Natural killer cell (primary cell): ENCODE measurements around the gene CPEB4. TPM values are rescaled to one million over a fixed set of nuclear protein-coding genes. Genes with fewer than 3 reads are reported as not detected.

Experiments used
- ATAC-seq, 3 donors: fragments of 150-1000 bp in 2 of 3; fragments of 200-7000 bp in 1 of 3; cut with Tn5 transposase; 1 replicate in 1 of 3; 2 replicates in 2 of 3; pipeline ENCODE4 v1.10.0; 2021; ENCODE audit warnings: mild to moderate bottlenecking in 2 of 3, moderate library complexity in 2 of 3
- DNase-seq, 2 donors: peaks; one replicate each; pipeline versions ENCODE4 v3.0.0 to v3.0.0-alpha.2; 2013 to 2021; ENCODE audit warnings: mixed read lengths in 1 of 2
- H3K27ac ChIP-seq: one replicate; pipeline ENCODE4 v1.5.1; 2013; ENCODE audit warnings: mild to moderate bottlenecking, low read length
- H3K27me3 ChIP-seq: one replicate; pipeline ENCODE4 v1.6.1; 2013; ENCODE audit warnings: low read length; ENCODE audit not compliant: control insufficient read depth, insufficient read depth
- H3K36me3 ChIP-seq: one replicate; pipeline ENCODE4 v1.6.1; 2013; ENCODE audit warnings: low read length; ENCODE audit not compliant: control insufficient read depth, insufficient read depth
- H3K4me1 ChIP-seq: one replicate; pipeline ENCODE4 v1.6.1; 2013; ENCODE audit warnings: low read length; ENCODE audit not compliant: control insufficient read depth, insufficient read depth
- H3K4me3 ChIP-seq: one replicate; pipeline ENCODE4 v1.5.1; 2013; ENCODE audit warnings: low read length
- H3K9me3 ChIP-seq: one replicate; pipeline ENCODE4 v1.6.1; 2013; ENCODE audit warnings: low read length; ENCODE audit not compliant: control insufficient read depth, insufficient read depth
- H3K27ac Mint-ChIP-seq, 2 donors: one replicate each; pipeline ENCODE4 v1.8.0; 2022; ENCODE audit warnings: mild to moderate bottlenecking in 2 of 2, mixed read lengths in 2 of 2, moderate library complexity in 1 of 2
- H3K27me3 Mint-ChIP-seq, 2 donors: one replicate each; pipeline ENCODE4 v1.8.0; 2022; ENCODE audit warnings: low read depth in 2 of 2, mixed read lengths in 2 of 2
- H3K36me3 Mint-ChIP-seq: one replicate; pipeline ENCODE4 v1.8.0; 2022; ENCODE audit warnings: mixed read lengths
- H3K4me1 Mint-ChIP-seq, 2 donors: one replicate each; pipeline ENCODE4 v1.8.0; 2022; ENCODE audit warnings: mixed read lengths in 2 of 2
- H3K4me3 Mint-ChIP-seq: one replicate; pipeline ENCODE4 v1.8.0; 2022; ENCODE audit warnings: mild to moderate bottlenecking, moderate library complexity, mixed read lengths
- H3K9me3 Mint-ChIP-seq, 2 donors: one replicate each; pipeline ENCODE4 v1.8.0; 2022; ENCODE audit warnings: mixed read lengths in 2 of 2
- WGBS: methylation state at CpG from one replicate; pipeline ENCODE4 v1.1.7; 2013; ENCODE audit warnings: missing lambda C conversion rate; ENCODE audit not compliant: insufficient coverage; 5-methylcytosine and 5-hydroxymethylcytosine counted together
- intact Hi-C: fragments of 100-400 bp; cut with micrococcal nuclease; formaldehyde crosslinking; loops from one replicate; pipeline ENCODE4 v1.14.2; 2022
- total RNA-seq, 4 donors: library from RNA; stranded (reverse); fragments of 120-200 nt in 1 of 4; gene quantifications; one replicate each; pipeline versions ENCODE4 v1.2.3 to v1.2.4, GENCODE V29; 2013 to 2022
- TF ChIP-seq, protein P1 (sequence below): fragments of 200-600 bp; IDR thresholded peaks from one replicate; pipeline ENCODE4 v1.8.0; 2022; ENCODE audit warnings: antibody characterized with exemption

CPEB4 gene
- 10 to 100 TPM; 44.4 to 60.4 (median 55.1) TPM for total RNA-seq
- 37.6 TPM for total RNA-seq (2013)

- Histone ChIP-seq H3K27ac (peak within 1 kb of the TSS; percentile 83), H3K36me3 (no peaks in the 10 kb centered on the region)
Measured at GRCh38 chr5:173887610-173888472, at the start of gene CPEB4. TSS of gene CPEB4 (plus strand) at chr5:173888349. CDS start at chr5:173889734, 1,385 bp downstream.

GRCh38 chr5:173839117-173839713, 48.9 kb upstream of the CPEB4 start:
- H3K27ac ChIP-seq, result no peak overlapping the region

More at GRCh38 chr5:173887610-173888472, at the start of gene CPEB4:
- H3K27ac Mint-ChIP-seq, result peak within 1 kb of the TSS; percentile 99
- H3K36me3 Mint-ChIP-seq, result no peaks in the 10 kb centered on the region
- TF ChIP-seq, protein P1, sequence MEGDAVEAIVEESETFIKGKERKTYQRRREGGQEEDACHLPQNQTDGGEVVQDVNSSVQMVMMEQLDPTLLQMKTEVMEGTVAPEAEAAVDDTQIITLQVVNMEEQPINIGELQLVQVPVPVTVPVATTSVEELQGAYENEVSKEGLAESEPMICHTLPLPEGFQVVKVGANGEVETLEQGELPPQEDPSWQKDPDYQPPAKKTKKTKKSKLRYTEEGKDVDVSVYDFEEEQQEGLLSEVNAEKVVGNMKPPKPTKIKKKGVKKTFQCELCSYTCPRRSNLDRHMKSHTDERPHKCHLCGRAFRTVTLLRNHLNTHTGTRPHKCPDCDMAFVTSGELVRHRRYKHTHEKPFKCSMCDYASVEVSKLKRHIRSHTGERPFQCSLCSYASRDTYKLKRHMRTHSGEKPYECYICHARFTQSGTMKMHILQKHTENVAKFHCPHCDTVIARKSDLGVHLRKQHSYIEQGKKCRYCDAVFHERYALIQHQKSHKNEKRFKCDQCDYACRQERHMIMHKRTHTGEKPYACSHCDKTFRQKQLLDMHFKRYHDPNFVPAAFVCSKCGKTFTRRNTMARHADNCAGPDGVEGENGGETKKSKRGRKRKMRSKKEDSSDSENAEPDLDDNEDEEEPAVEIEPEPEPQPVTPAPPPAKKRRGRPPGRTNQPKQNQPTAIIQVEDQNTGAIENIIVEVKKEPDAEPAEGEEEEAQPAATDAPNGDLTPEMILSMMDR, result no peak
- no peaks in the 10 kb centered on the region for H3K9me3 Mint-ChIP-seq
- H3K9me3 ChIP-seq, result no peaks in the 10 kb centered on the region
- ATAC-seq (peak; percentile 94 to 98 (median 94)), DNase-seq (peak; percentile 94 to 100)
- peak within 1 kb of the TSS; percentile 95 for H3K4me3 ChIP-seq
- peak within 1 kb of the TSS; percentile 99 for H3K4me3 Mint-ChIP-seq
- H3K27me3 ChIP-seq, result no peaks in the 10 kb centered on the region
- intact Hi-C loops, result loop anchor here (1.0 kb wide), 2 partner anchors 30 to 272 kb away; partner anchors contain the start of gene BOD1
- peaks cover 79 to 83% of the 10 kb centered on the region in 2 donors for H3K4me1 Mint-ChIP-seq
- peaks cover 42% of the 10 kb centered on the region for H3K4me1 ChIP-seq
- WGBS, result 5% methylated on average over 51 of the region's 55 CpGs
- no peaks in the 10 kb centered on the region for H3K27me3 Mint-ChIP-seq

GRCh38 chr5:173840111-173840983, 47.8 kb upstream of the CPEB4 start:
- H3K4me3 Mint-ChIP-seq, result no peak overlapping the region
- no peak overlapping the region for H3K27ac ChIP-seq
- H3K36me3 ChIP-seq, result no peaks in the 10 kb centered on the region
- no peaks in the 10 kb centered on the region for H3K27me3 ChIP-seq
- ATAC-seq, result no peak
- TF ChIP-seq, protein P1, result no peak
- H3K9me3 Mint-ChIP-seq, result no peaks in the 10 kb centered on the region
- intact Hi-C loops, result no loop called here
- DNase-seq, result no peak
- H3K27ac Mint-ChIP-seq, result no peak overlapping the region
- H3K4me1 ChIP-seq, result no peaks in the 10 kb centered on the region
- no peaks in the 10 kb centered on the region for H3K4me1 Mint-ChIP-seq
- no peaks in the 10 kb centered on the region for H3K27me3 Mint-ChIP-seq
- no peak overlapping the region for H3K4me3 ChIP-seq
- no peaks in the 10 kb centered on the region for H3K9me3 ChIP-seq
- H3K36me3 Mint-ChIP-seq, result no peaks in the 10 kb centered on the region
- 77% methylated on average over 3 of the region's 6 CpGs for WGBS

More at GRCh38 chr5:173839117-173839713, 48.9 kb upstream of the CPEB4 start:
- no peaks in the 10 kb centered on the region for H3K4me1 ChIP-seq
- WGBS, result 38% methylated on average over 3 of the region's 5 CpGs
- intact Hi-C loops, result no loop called here
- TF ChIP-seq, protein P1, result no peak
- Mint-ChIP-seq H3K27ac (no peak overlapping the region), H3K4me1 (no peaks in the 10 kb centered on the region), H3K27me3 (no peaks in the 10 kb centered on the region), H3K36me3 (no peaks in the 10 kb centered on the region), H3K4me3 (no peak overlapping the region), H3K9me3 (no peaks in the 10 kb centered on the region)
- H3K27me3 ChIP-seq, result no peaks in the 10 kb centered on the region
- DNase-seq (no peak), ATAC-seq (no peak)
- no peaks in the 10 kb centered on the region for H3K9me3 ChIP-seq
- no peak overlapping the region for H3K4me3 ChIP-seq
- H3K36me3 ChIP-seq, result no peaks in the 10 kb centered on the region
